ENCODE results near the gene TMEM270. TPM values are rescaled to one million over a fixed set of nuclear protein-coding genes. Genes with fewer than 3 reads are reported as not detected.

Gene TMEM270
- total and polyA plus RNA-seq, 8 donors: not detected

GRCh38 chr7:73847941-73848723 lies 12.8 kb upstream of the TMEM270 start:
- TF ChIP-seq POLR2AphosphoS5 (IDR thresholded peaks at IDR 0.05) (no peak), POLR2A (IDR thresholded peaks at IDR 0.05) (no peak), CTCF (IDR thresholded peaks at IDR 0.05) (no peak), EP300 (IDR thresholded peaks at IDR 0.05) (no peak)
- Histone ChIP-seq H3K9me3 (no peaks in the 10 kb centered on the region), H3K4me1 (peaks cover 5 to 24% (median 8%) of the 10 kb centered on the region in 4 donors), H3K27ac (no peak overlapping the region), H3K36me3 (no peaks in the 10 kb centered on the region), H3K4me3 (no peak overlapping the region), H3K27me3 (no peaks in the 10 kb centered on the region)
- DNase-seq: no peak
- intact Hi-C loops (cut with DNase I; ENCODE audit: low total_unique reads): no loop called here
- WGBS, 5 donors: 85 to 88% (median 86%) methylated on average over 10 of the region's 10 CpGs

- H3K36me3 ChIP-seq: no peaks in the 10 kb centered on the region
- peaks cover 0 to 6% (median 0%) of the 10 kb centered on the region in 3 donors for H3K27me3 ChIP-seq
- peak in 1 of 2 donors; percentile 71 for DNase-seq
- H3K4me1 ChIP-seq: peaks cover 6 to 28% (median 13%) of the 10 kb centered on the region in 4 donors
- TF ChIP-seq CTCF (IDR thresholded peaks at IDR 0.05) (no peak), POLR2A (IDR thresholded peaks at IDR 0.05) (no peak), POLR2AphosphoS5 (IDR thresholded peaks at IDR 0.05) (peak in 1 of 3 donors; percentile 52)
- no peaks in the 10 kb centered on the region for H3K9me3 ChIP-seq
- no peak overlapping the region for H3K4me3 ChIP-seq
- WGBS, 5 donors: 26 to 54% (median 52%) methylated on average over 3 to 4 of the region's 4 CpGs
- H3K27ac ChIP-seq: peak overlapping the region in 3 of 5 donors; percentile 47 to 71 (median 54)
- intact Hi-C loops (cut with DNase I; ENCODE audit: low total_unique reads): no loop called here
Measured at GRCh38 chr7:73850781-73851207, 10.2 kb upstream of the TMEM270 start.

GRCh38 chr7:73851410-73852338 lies 9.3 kb upstream of the TMEM270 start:
- Histone ChIP-seq H3K27ac (peak overlapping the region in 4 of 5 donors; percentile 47 to 71 (median 57)), H3K27me3 (peaks cover 0 to 15% (median 0%) of the 10 kb centered on the region in 3 donors), H3K4me1 (peaks cover 6 to 29% (median 16%) of the 10 kb centered on the region in 4 donors), H3K36me3 (no peaks in the 10 kb centered on the region), H3K9me3 (no peaks in the 10 kb centered on the region), H3K4me3 (no peak overlapping the region)
- 36 to 41% (median 39%) methylated on average over 8 of the region's 8 CpGs for WGBS, 5 donors
- intact Hi-C loops (cut with DNase I; ENCODE audit: low total_unique reads): loop anchor here (2.0 kb wide), 1 partner anchor 37 kb away; no protein-coding TSS in a partner anchor
- TF ChIP-seq EP300 (IDR thresholded peaks at IDR 0.05) (no peak), CTCF (IDR thresholded peaks at IDR 0.05) (no peak), POLR2AphosphoS5 (IDR thresholded peaks at IDR 0.05) (peak in 1 of 3 donors; percentile 79)
- DNase-seq: peak in 1 of 2 donors; percentile 81

- DNase-seq: no peak
- Histone ChIP-seq H3K27ac (peak overlapping the region in 1 of 5 donors; percentile 54), H3K4me1 (peaks cover 6 to 29% (median 16%) of the 10 kb centered on the region in 4 donors), H3K4me3 (no peak overlapping the region), H3K36me3 (no peaks in the 10 kb centered on the region), H3K27me3 (peaks cover 0 to 21% (median under 1%) of the 10 kb centered on the region in 3 donors), H3K9me3 (no peaks in the 10 kb centered on the region)
- intact Hi-C loops (cut with DNase I; ENCODE audit: low total_unique reads): loop anchor here (2.0 kb wide), 1 partner anchor 38 kb away; no protein-coding TSS in a partner anchor
- 57 to 72% (median 67%) methylated on average over 5 of the region's 5 CpGs for WGBS, 5 donors
- TF ChIP-seq CTCF (IDR thresholded peaks at IDR 0.05) (no peak), POLR2AphosphoS5 (IDR thresholded peaks at IDR 0.05) (no peak), POLR2A (IDR thresholded peaks at IDR 0.05) (no peak), EP300 (IDR thresholded peaks at IDR 0.05) (no peak)
Measured at GRCh38 chr7:73852500-73852899, 8.5 kb upstream of the TMEM270 start.
